Measurements from ENCODE around the gene FLAD1.

DNA sequence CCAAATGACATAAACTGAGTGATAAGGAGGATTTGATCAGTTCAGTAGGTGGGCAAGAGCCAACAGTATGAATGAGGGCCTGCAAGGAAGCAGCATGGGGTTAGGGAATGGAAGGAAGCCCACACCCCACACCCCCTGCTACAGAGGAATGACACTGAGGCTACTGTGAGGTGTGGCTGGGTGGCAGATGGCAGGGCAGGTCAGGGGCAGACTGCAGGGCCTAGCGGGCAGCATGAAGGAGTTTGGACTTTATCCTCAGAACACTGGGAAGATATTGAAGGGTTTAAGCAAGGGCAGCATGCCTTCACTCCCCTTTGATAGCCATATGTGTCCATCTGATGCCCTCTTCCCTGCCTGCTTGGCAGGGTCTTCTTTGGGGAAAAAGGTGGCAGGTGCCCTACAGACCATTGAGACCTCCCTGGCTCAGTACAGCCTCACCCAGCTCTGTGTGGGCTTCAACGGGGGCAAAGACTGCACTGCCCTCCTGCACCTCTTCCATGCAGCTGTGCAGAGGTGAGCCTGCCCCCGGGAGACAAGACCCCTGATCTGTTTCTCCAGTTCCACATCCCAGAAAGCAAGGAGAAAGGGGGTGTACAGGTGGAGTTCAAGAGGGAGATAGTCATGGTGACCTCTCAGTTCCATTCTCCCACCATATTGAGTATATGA lies 6.2 kb downstream of the FLAD1 start:
- TF ChIP-seq, protein P1, sequence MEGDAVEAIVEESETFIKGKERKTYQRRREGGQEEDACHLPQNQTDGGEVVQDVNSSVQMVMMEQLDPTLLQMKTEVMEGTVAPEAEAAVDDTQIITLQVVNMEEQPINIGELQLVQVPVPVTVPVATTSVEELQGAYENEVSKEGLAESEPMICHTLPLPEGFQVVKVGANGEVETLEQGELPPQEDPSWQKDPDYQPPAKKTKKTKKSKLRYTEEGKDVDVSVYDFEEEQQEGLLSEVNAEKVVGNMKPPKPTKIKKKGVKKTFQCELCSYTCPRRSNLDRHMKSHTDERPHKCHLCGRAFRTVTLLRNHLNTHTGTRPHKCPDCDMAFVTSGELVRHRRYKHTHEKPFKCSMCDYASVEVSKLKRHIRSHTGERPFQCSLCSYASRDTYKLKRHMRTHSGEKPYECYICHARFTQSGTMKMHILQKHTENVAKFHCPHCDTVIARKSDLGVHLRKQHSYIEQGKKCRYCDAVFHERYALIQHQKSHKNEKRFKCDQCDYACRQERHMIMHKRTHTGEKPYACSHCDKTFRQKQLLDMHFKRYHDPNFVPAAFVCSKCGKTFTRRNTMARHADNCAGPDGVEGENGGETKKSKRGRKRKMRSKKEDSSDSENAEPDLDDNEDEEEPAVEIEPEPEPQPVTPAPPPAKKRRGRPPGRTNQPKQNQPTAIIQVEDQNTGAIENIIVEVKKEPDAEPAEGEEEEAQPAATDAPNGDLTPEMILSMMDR (conservative IDR thresholded peaks at IDR 0.05; ENCODE audit: low read depth, low read length) = no peak
- TF ChIP-seq EZH2 (IDR thresholded peaks at IDR 0.05; ENCODE audit: borderline replicate concordance, low read depth, low read length, poor library complexity, severe bottlenecking) = no peak
